Urinary bladder (tissue), 4 donors: ENCODE data around the gene MT1E. TPM values are rescaled to one million over a fixed set of nuclear protein-coding genes. Genes with fewer than 3 reads are reported as not detected.
"Not testable (repeated sequence)": the region's sequence is repeated elsewhere in the genome, so short reads cannot be mapped to it uniquely, and the experiment has no call there.

Experiments
- DNase-seq: peaks from one replicate; pipeline ENCODE4 v3.0.0-alpha.2; 2015; ENCODE audit errors: extremely low spot score
- H3K27ac ChIP-seq: one replicate; pipeline ENCODE4 v1.5.1; 2013; ENCODE audit warnings: low read depth, mild to moderate bottlenecking, moderate library complexity
- H3K36me3 ChIP-seq: one replicate; pipeline ENCODE4 v1.6.1; 2013; ENCODE audit warnings: mild to moderate bottlenecking, moderate library complexity; ENCODE audit not compliant: insufficient read depth
- H3K4me1 ChIP-seq: one replicate; pipeline ENCODE4 v1.6.1; 2013; ENCODE audit warnings: mild to moderate bottlenecking, moderate library complexity; ENCODE audit not compliant: insufficient read depth
- H3K4me3 ChIP-seq: one replicate; pipeline ENCODE4 v1.5.1; 2013; ENCODE audit warnings: low read depth, low read length
- WGBS: extraction: QIAGEN DNeasy Blood & Tissue Kit; methylation state at CpG from one replicate; pipeline ENCODE4 v1.1.7; 2013; 5-methylcytosine and 5-hydroxymethylcytosine counted together
- polyA plus RNA-seq: library from polyadenylated mRNA; stranded (reverse); fragments of 200-250 nt; gene quantifications from one replicate; pipeline ENCODE4 v1.2.3, GENCODE V29; 2013
- total RNA-seq: library from RNA; depleted of rRNA; stranded (reverse); fragments of >200 nt; gene quantifications from one replicate; pipeline ENCODE4 v1.2.3, GENCODE V29; 2014
- donor health status: healthy with polysubstance abuse.
- donor health status: healthy.

Gene MT1E
- total and polyA plus RNA-seq, 2 donors: 14.7 to 189 TPM

DNA sequence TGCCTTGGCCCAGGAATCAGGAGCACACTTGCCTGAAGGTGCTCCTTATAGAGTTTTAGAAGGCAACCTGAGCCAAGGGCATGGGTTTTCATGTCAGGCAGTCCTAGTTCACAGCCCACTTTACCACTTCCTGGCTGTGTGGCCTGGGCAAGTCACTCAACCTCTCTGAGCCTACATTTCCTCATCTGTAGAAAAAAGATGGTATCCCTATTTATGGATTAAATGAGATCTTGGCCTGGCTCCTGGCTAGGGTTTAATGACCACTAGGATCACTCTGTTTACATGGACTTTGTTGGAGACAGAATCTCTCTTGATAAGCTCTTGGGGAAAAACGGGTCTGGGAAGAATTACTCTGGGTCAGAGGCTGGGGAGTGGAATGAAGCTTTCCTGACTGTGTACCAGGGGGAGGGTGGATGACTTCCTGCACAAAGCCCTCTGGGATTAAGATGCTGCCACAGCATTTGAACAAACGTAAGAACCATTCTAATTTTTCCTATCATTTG, 14.9 kb upstream of the MT1E start:
- WGBS: 14% methylated on average over 2 of the region's 2 CpGs
- peak overlapping the region; percentile 74 for H3K27ac ChIP-seq
- DNase-seq: no peak
- no peaks in the 10 kb centered on the region for H3K4me1 ChIP-seq
- no peak overlapping the region for H3K4me3 ChIP-seq
- no peaks in the 10 kb centered on the region for H3K36me3 ChIP-seq

DNA sequence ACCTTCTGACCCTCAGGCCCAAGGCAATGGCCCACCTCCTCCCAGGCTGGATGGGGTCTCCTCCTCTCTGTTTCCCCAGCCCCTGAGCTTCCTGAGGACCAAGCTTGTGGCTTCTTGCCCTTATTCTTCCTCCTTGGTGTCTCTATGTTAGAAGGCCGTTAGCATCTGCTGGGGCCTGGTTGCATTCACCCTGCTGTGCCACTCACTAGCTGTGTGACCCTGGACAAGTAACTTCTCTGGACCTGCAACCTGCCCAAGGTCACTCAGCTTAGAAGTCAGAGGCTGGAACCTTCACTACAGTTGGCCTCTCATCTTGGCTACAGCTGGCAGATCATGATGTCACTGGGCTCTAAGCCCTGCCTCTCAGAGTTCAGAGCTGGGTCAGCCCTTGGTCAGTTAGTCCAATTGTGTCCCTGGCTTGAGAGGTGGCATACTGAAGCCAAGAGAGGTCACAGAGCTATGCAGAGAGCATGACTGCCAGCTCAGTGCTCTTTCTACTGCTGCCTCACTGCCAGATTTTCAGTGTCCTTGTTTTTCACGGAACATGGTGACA, 14.2 kb upstream of the MT1E start:
- no peak overlapping the region for H3K4me3 ChIP-seq
- H3K36me3 ChIP-seq: no peaks in the 10 kb centered on the region
- no peaks in the 10 kb centered on the region for H3K4me1 ChIP-seq
- 59% methylated on average over 2 of the region's 2 CpGs for WGBS
- peak overlapping the region; percentile 74 for H3K27ac ChIP-seq
- DNase-seq: no peak

DNA sequence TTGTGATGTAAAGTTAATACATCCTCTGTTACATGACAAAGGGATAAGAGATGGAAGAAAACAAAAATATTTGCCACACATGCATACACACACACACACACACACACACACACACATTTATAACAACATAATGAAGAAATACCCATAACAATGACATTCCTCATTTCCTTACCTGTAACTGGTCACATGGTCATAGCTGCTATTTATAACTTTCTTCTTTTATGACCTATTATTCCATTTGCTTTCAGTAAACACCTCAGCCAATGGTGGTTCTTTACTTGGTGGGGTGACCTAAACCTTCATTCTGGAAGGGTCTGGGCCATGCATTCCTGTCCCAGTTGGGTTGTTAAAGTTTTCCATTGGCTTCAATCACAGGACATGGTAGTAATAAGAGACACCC, 11.9 kb upstream of the MT1E start:
- no peaks in the 10 kb centered on the region for H3K36me3 ChIP-seq
- no peak overlapping the region for H3K4me3 ChIP-seq
- H3K4me1 ChIP-seq: no peaks in the 10 kb centered on the region
- DNase-seq: no peak
- no peak overlapping the region for H3K27ac ChIP-seq

DNA sequence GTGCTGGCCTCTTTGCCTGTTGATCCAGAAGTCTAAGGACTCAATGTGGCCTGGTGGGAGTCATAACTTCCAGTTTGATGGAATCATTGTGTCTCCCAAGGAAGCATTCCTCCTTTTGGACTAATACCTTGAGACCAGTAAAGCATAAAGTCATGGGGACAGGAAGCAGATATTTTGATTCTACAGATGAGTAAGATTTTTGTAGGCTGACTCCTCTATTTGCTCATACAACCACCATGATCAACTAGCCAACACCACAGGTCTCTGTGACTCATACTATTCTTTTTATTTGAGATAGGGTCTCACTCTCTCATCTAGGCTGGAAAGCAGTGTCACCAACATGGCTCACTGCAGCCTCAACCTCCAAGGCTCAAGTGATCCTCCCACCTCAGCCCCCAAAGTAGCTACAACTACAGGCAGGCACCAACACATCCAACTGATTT, 11.0 kb upstream of the MT1E start:
- DNase-seq: no peak
- H3K4me3 ChIP-seq: no peak overlapping the region
- H3K27ac ChIP-seq: no peak overlapping the region
- no peaks in the 10 kb centered on the region for H3K36me3 ChIP-seq
- H3K4me1 ChIP-seq: no peaks in the 10 kb centered on the region

DNA sequence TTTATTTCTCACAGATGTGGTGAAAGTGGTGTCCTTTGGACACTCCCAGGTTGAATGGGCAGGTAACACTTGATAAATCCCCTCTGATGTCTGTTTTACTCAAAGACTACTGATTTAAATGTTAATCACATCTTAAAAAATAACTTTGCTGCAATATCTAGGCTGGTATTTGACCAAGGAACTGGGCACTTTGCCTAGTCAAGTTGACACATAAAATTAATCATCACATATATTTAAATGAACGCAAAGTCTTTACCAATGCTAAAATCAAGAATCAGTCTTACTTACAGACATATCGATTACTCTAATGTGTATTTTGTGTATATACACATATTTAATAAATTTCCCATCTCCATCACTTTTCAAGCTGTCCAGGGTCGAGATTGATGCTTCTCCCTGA, 10.2 kb upstream of the MT1E start:
- Histone ChIP-seq H3K4me1 (no peaks in the 10 kb centered on the region), H3K4me3 (no peak overlapping the region), H3K36me3 (no peaks in the 10 kb centered on the region), H3K27ac (no peak overlapping the region)
- WGBS: 93% methylated on average over 3 of the region's 3 CpGs
- DNase-seq: no peak

DNA sequence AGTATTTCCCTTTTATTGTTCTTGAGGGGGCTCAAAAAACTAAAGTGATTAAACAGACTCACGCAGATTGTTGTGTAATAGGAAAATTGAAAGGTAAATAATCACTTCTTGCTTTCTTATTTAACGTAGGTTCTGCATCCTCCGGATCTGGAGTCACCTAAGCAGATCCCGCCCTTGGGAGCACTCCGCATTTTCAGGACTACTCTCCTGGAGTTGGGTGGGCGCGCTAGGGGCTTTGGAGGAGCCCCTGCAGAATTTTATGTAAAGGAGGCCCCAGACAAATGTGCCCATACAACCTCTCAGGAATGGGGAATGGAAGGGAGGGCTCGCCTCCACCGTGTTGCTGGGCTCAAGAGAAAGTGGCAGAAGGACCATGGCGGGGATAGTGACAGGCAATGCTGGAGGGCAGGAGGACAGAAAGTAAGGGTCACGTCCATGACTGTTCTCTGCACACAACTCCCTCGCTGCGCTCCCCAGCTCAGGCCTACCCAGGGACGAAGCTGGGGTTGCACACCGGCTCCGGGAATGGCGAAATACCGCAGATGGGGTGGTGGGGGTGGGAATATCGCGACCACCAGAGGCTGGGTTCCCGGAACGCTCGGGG, 8.9 kb upstream of the MT1E start:
- H3K4me1 ChIP-seq: no peaks in the 10 kb centered on the region
- no peak overlapping the region for H3K27ac ChIP-seq
- no peak for DNase-seq
- 52% methylated on average over 23 of the region's 23 CpGs for WGBS
- H3K36me3 ChIP-seq: no peaks in the 10 kb centered on the region
- H3K4me3 ChIP-seq: peak overlapping the region; percentile 22

DNA sequence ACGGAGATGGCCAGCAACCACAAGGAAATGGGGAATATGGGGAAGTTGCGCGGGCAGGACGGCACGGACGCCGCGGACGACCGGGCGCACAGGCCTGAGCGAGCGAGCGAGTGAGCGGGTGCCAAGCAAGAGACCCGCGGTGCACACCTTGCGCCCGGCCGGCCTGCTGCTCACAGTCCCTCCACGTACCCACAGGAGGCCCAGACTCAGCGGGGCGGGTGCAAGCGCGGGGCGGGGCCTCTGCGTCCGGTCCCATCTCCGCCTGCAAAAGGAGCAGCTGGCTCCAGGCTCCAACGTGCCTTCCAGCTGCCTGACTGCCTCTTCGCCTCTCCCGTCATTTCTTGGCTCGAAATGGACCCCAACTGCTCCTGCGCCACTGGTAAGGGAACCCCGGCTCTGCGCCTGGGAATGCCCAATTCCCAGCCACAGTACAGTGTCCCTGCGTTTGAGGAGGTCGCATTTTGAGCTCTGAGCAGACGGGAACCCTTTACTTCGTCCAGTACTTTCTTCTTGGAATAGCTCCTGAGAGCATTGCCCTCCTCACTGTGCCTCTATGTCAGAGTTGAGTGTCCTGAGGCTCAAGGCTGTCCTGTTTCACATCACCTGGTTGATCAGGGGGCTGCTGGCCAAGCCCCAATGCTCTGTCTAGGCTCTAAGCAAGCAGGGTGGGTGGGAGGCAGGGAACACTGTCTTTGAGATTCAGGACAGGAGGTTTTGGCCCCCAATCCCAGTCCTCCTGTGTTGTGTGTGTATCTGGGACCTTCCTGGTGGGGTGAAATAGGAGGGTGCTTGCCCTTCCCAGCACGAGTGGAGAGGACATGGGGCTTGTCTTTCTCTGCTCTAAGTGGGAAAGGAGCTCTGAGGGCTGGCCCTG, 8.1 kb upstream of the MT1E start:
- Histone ChIP-seq H3K36me3 (no peaks in the 10 kb centered on the region), H3K27ac (peak overlapping the region; percentile 12), H3K4me3 (peak overlapping the region; percentile 22), H3K4me1 (no peaks in the 10 kb centered on the region)
- 4% methylated on average over 41 of the region's 41 CpGs for WGBS
- no peak for DNase-seq

DNA sequence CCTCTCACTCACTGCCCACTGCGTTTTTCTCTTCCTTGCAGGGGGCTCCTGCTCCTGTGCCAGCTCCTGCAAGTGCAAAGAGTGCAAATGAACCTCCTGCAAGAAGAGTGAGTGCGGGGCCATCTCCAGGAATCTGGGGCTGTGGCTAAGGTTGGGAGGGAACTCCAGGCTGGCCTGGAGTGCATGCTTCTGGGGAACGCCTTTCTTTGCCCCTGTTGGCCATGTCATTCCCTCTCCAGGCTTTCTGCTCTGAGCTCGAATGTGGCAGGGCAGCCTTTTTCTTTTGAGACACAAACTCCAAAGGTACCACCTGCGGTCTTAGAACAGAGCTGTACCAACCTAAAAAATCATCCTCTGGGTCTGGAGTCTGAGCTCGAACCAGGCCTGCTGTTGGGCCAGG, 7.4 kb upstream of the MT1E start:
- no peak for DNase-seq
- 76% methylated on average over 6 of the region's 6 CpGs for WGBS
- H3K4me1 ChIP-seq: no peaks in the 10 kb centered on the region
- no peak overlapping the region for H3K27ac ChIP-seq
- H3K4me3 ChIP-seq: no peak overlapping the region
- H3K36me3 ChIP-seq: no peaks in the 10 kb centered on the region

DNA sequence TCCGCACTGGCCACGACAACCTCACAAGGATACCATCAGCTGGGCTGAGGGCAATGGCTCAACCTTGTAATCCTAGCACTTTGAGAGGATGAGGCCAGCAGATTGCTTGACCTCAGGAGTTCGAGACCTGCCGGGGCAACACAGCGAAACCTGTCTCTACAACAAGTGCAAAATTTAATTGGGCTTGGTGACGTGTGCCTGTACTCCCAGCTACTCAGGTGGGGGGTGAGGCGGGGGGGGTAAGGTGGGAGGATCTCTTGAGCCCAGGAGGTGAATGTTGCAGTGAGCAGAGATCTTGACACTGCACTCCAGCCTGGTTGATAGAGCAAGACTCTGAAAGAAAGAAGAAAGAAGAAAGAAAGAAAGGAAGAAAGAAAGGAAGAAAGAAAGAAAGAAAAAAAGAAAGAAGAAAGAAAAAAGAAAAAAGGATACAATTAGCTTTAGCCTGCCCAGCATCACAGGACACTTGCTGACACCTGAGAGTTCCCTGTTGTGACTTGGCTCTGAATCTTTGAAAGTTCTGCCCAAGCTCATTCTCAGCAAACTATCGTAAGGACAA, 5.2 kb upstream of the MT1E start:
- Histone ChIP-seq H3K4me1 (no peaks in the 10 kb centered on the region), H3K36me3 (no peaks in the 10 kb centered on the region), H3K27ac (no peak overlapping the region), H3K4me3 (no peak overlapping the region)
- DNase-seq: no peak
- 91% methylated on average over 8 of the region's 8 CpGs for WGBS

DNA sequence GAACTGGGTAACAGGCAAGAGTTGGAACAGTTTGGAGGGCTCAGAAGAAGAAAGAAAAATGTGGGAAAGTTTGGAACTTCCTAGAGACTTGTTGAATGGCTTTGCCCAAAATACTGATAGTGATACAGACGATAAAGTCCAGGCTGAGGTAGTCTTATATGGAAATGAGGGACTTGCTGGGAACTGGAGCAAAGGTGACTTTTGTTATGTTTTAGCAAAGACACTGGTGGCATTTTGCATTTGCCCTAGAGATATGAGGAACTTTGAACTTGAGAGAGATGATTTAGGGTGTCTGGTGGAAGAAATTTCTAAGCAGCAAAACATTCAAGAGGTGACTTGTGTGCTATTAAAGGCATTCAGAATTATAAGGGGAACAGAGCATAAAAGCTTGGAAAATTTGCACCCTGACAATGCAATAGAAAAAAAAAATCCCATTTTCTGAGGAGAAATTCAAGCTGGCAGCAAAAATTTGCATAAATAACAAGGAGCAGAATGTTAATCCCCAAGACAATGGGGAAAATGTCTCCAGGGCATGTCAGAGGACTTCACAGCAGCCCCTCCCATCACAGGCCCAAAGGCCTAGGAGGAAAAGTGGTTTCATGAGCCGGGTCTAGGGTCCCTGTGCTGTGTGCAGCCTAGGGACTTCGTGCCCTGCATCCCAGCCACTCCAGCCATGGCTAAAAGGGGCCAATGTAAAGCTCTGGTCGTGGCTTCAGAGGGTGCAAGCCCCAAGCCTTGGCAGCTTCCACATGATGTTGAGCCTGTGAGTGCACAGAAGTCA, 3.7 kb upstream of the MT1E start:
- not testable (repeated sequence) for H3K36me3 ChIP-seq

DNA sequence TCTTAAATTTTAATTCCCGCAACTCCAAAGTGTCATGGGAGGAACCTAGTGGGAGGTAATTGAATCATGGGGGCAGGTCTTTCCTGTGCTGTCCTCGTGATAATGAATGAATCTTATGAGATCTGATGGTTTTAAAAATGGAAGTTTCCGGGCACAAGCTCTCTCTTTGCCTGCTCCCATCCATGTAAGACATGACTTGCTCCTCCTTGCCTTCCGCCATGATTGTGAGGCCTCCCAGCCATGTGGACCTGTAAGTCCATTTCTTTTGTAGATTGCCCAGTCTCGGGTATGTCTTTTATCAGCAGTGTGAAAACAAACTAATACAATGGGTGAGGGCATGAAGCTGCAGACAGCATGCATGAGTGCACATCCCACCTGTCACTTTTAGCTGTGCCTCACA, 2.4 kb upstream of the MT1E start:
- not testable (repeated sequence) for DNase-seq, H3K4me3 ChIP-seq, H3K4me1 ChIP-seq, H3K27ac ChIP-seq, H3K36me3 ChIP-seq
- 95% methylated on average over 5 of the region's 5 CpGs for WGBS

More for the DNA sequence above, 3.7 kb upstream of the MT1E start:
- WGBS: 72% methylated on average over 4 of the region's 4 CpGs
- H3K4me1 ChIP-seq, H3K27ac ChIP-seq, DNase-seq, H3K4me3 ChIP-seq: not testable (repeated sequence)

DNA sequence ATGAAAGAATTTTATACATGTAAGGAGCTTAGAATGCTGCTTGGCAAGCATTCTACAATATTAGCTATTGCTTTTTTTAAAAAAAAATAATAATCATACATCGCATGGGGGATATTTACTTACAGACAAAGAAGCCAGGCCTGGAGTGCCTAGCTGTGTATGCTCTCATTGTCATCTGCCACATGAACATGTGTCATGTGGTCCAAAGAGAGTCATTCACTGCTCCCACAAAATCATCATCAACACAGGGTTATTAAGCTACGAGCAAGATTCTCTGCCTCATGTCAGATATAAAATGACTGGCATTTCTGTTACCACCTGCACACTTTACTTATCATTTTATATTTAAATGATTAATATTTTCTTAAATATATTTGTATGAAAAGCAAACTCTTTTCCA, 1.9 kb upstream of the MT1E start:
- 97% methylated on average over 2 of the region's 2 CpGs for WGBS
- Histone ChIP-seq H3K36me3 (no peaks in the 10 kb centered on the region), H3K27ac (no peak overlapping the region)

DNA sequence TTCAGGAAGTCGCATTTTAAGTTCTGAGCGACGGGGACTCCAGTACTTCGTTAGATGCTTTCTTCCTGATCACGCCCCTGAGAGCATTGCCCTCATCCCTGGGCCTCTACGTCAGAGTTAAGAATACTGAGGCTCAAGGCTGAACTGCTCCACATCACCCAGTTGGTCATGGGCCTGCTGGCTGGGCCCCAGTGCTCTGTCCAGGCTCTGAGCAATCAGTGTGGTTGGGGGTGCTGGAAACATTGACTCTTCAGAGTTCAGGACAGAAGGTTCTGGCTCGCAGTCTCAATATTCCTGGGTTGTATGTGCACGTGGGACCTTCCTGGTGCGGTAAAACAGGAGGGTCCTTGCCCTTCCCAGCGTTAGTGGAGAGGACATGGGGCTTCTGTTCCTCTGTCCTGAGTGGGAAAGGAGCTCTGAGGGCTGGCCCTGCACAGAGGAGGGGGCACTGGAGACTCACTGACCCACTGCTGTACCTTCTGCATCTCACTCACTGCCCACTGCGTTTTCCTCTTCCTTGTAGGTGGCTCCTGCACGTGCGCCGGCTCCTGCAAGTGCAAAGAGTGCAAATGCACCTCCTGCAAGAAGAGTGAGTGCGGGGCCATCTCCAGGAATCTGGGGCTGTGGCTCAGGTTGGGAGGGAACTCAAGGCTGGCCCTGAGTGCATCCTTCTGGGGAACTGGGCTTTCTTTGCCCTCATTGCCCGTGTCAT, 518 bp downstream of the MT1E start:
- 29% methylated on average over 16 of the region's 16 CpGs for WGBS
- H3K27ac ChIP-seq: peak overlapping the region; percentile 82
- no peaks in the 10 kb centered on the region for H3K36me3 ChIP-seq
- H3K4me3 ChIP-seq: peak overlapping the region; percentile 46
- no peak for DNase-seq
- H3K4me1 ChIP-seq: no peaks in the 10 kb centered on the region

More for the DNA sequence above, 1.9 kb upstream of the MT1E start:
- Histone ChIP-seq H3K4me3 (no peak overlapping the region), H3K4me1 (no peaks in the 10 kb centered on the region)
- no peak for DNase-seq
